Activated naive CD4-positive, alpha-beta T cell treated with Interleukin-2 at 50 U/mL for 16 hours (primary cell): ENCODE data around the gene MPV17L2.
A peak's percentile ranks its signal among the peaks of the same experiment; 100 is the strongest.

Experiments used
- DNase-seq: peaks from one replicate; pipeline ENCODE4 v3.0.0-alpha.2; 2020

The MPV17L2 gene

DNA sequence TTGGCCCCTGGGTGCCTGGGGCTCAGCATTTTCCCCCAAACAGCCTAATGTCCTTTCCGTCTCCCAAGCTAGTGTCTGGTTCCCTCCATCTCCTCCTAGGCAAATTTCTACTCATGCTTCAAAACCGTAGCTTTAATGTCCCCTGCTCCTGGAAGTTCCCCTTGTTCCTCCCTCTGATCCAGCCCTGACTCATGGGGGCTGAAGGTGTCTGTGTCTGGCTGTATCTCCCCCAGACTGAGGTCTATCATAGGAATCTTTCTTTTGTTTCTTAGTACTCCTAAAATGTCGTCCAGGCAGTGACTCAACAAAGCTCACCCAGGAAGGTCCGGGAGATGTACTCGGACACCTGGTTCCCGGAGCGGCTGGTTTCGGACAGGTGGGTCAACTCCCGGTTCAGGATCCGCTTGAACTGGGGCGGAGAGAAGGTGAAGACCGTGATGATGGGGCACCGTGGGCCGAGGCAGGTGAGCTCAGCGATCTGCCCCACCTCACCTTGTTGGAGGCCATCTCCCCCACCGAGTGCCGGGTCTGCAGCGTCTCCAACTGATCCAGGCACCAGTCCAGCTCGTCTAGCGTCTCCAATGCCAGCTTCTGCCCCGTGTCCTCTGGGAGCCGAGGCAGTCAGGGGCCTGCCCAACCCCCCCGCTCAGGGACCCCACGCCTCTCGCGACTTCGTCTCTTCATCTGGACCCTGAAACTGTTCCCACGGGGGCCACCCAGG, 27.1 kb downstream of the MPV17L2 start:
- no peak for DNase-seq

- no peak for DNase-seq
Observed at GRCh38 chr19:18220632-18221275, 27.7 kb downstream of the MPV17L2 start.

DNA sequence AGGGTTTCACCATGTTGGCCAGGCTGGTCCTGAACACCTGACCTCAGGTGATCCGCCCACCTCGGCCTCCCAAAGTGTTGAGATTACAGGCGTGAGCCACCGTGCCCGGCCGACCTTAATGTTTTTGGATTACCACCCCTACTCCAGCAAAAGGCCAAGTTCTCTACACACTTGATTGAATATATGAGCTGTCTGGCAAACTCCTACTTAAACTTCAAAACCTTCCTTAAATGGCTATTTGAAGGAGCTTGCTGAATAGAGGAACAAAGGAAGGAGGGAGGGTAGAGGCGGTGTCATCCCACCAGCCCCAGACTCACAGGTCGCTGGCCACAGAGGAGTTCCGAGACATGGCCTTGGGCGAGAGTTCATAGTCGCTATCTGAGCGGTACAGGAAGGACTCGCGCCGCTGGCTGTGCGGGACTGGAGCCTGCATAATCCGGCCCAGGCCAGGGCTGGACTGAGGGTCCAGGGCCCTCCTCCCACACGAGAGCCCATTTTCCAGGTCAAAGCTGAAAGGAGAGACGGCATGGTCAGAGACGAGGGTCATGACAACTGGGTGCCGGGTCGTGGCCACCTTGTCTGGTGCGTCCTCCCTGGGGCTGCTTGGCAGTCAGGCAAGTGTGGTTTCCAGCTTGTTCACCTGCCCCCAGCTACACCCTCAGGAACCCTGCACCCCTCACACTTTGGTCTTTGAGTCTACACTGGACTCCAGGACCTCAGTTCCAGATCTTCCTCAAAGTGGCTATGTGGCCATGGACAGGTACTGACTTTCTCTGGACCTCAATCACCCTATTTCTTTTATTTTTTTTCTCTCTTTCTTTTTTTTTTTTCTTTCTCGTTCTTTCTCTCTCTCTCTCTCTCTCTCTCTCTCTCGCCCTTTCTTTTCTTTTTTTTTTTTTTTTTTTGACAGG, 29.1 kb downstream of the MPV17L2 start:
- DNase-seq, result no peak

DNA sequence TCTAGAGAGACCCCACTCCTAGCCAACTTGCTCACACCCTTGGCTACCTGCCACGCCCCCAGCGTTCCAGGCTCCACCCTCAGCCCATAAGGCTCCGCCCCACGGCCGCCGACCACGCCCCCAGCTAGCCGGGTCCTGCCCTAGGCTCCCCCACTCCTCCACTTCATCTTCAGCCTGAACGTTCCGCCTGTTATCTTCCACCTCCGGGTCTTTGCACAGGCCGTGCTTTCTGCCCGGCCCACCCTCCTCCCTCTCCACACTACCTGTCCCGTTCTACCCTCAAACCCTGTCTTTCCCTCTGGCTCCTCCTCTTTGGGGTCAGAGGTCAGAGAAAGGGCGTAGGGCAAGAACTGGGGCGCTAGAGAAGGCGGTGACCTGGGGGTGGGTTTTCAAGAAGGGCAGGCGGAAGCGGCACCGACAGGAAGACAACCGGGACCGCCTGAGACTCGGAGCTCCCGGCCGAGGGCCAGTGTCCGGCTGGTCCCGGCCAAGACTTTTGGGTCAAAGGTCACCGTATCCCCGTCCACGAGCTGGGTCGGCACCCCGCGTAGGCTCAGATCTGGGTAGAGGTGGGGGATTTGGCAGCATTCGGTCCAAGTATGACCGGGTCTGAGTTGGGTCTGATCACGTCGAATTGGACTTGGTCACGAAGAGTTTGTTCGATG, 31.0 kb downstream of the MPV17L2 start:
- no peak for DNase-seq

DNA sequence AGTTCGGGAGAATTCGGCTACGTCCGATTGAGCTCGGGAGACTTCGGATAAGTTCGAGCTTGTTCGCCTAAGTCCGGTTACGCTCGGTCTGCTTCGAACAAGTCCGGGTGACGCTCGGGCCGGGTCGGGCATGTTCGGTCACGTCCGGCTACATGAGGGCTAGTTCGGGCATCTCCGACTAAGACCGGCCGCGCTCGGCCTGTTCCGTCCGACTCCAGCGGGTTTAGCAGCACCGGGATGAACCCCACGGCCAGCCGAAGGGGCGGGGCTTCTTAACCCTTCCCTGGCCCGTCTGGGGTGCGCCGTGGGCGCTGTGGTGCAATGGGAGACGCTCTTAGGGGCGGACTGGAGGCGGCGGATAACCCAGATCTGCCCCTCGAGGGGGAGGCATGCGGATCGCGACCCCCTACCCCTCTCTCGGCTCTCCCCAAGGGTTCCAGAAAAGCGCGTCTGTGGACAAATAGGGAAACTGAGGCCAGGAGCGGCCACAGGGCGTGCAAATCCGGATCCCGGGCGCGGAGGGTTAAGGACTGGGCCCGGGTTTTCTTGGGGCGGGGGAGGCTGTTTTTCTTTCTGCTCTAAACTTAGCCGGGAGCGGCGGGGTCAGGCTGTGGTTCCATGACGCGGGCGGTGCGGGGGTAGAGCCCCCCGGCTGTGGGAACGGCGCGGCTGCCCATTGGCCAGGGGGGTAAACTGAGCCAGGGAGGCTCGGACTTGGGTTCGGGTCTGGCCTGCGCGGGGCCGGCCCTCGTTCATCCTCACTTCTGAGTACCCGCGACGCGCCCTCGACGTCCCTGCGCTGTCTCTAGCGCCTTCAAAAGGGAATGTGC, 31.7 kb downstream of the MPV17L2 start:
- peak; percentile 88 for DNase-seq

DNA sequence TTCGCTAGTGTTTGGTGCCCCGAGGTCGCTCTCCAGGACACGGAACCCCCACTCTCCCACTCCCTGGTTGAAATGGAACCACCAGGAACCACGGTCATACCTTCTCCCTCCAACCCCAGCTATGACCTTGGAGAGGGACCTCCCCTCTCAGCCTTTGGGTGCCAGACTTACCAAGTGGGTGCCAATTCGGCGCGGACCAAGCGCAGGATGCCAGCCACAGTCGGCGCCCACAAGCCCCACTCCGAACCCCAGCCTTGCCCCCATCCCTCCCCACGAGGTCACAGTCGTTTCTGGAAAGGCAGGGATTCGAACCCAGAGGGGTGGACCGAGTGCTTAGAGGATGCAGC, 32.3 kb downstream of the MPV17L2 start:
- DNase-seq, result no peak

DNA sequence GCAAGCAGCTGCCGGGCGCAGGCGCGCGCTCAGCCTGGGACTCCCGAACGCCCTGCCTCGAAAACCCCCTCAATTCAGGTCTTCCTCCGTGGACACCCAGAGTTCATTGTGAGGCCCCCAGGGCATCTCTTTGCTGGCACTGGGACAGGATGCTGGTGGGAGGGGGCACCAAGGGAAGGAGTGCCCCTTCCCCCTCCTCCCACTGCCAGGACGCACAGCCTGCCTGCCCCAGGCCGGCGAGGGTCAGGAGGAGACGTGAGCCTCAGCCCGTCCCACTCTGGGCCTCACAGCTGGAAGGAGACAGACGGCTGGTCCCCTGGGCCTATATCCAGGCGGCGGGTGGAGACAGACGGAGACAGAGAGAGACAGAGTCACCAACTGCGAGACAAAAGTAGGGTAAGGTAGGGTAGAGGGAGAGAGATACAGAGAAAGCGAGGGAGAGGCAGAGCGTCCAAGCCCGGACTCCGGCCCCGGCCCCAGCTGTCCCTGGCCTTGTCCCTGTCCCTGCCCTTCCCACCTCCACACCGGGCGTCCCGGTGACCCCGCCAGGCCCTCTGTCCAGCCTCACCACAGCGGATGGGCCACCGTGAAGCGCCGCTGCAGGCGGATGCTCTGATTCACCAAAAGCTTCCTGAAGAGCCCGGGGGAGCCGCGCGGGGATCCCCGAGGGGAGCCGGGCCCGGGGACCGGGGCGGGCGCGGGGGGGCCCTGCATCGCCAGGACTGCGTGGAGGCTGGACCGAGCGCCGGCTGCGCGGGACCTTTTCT, 32.9 kb downstream of the MPV17L2 start, which contains the start of gene PDE4C:
TSS of gene PDE4C (minus strand) at position 737 of the 767 bp plus-strand sequence. CDS start at position 714, 23 bp downstream.
- no peak for DNase-seq

DNA sequence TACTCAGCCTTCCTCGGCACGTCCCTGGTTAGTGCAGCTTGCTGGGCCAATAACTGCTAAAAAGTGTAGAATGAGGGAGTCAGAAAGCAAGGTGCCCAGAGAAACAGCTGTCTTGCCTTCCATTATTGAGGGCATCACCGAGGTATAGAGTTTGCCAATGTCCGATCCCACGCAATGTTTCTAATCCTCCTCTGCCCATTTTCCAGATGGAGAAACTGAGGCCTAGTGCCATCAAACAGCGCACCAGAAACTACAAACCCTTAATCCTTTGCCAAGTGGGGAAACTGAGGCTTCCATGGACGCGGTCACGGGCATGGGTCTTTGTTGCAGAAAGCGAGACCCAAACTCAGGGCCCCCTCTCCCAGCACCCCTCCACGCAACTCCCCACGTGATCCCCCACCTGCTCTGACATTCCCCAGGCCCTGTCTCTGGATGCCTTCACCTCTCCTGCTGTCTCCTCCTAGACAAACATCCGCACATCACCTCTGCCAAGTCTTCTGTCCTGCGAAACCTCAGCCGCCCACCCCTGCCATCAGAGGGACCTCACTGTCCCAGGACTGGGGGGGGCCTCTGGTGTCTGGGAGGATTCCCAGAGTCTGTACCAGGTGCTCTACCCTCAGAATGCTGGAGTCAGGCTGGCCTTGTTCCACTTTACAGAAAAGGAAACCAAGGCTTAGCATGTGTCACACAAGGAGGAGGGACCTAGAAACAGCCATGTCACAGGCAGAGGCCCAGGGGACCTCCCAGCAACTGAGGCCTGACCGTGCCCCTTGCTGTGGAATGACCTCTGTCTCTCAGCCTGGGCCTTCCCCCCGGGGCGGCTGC, 34.1 kb downstream of the MPV17L2 start:
- DNase-seq, result no peak

- DNase-seq, result no peak
Observed at GRCh38 chr19:18227781-18228271, 34.8 kb downstream of the MPV17L2 start.

DNA sequence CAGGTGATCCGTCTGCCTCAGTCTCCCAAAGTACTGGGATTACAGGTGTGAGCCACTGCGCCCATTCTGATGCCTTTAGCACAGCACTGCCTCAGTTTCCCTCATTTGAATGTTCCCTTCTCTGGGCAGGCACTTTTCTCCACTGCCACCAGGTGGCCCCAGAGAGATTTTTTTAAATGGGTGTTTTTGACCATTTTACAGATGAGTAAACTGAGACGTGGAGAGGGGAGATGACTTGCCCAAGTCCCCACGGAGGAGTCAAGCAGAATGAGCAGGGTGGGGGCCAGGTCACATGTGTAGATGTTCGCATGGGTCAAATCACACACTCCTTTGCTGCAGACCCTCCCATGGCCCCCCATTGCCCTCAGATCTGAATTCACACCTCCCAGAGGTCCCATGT, 36.5 kb downstream of the MPV17L2 start:
- no peak for DNase-seq

DNA sequence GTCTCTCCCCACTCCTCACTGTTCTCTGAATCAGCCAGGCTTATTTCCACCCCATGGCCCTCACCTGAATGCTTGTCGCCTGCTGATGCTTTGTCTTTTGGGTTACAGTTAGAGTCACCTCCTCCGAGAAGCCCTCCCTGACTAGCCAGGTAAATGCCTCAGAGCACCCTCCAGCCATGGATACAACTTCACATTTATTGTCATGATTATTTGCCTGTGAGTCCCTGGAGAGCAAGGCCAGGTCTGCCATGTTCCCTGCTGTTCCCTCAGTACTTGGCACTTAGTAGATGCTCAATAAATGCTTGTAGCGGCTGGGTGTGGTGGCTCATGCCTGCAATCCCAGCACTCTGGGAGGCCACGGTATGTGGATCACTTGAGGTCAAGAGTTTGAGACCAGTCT, 36.9 kb downstream of the MPV17L2 start:
- DNase-seq, result no peak

GRCh38 chr19:18230941-18231734, 38.1 kb downstream of the MPV17L2 start:
- no peak for DNase-seq

DNA sequence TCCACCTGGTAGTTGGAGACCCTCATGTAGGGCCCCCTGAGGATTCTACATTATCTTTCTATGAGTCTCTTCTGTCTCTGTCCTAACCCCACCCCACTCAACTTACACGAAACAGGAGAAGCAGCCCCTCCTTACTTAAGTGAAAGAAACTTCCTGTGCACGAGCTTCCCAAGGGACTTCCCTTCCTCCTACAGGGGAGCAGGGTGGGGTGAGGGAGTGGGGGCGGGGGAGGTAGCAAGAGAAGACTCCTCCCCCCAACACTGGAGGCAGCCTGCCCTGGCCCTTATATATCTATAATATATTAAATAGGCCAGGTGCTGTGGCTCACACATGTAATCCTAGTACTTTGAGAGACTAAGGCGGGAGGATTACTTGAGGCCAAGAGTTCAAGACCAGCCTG, 38.8 kb downstream of the MPV17L2 start:
- DNase-seq, result no peak

- DNase-seq, result no peak
Observed at GRCh38 chr19:18232540-18233223, 39.7 kb downstream of the MPV17L2 start.

- peak; percentile 56 for DNase-seq
Observed at GRCh38 chr19:18233224-18233825, 40.3 kb downstream of the MPV17L2 start.

- no peak for DNase-seq
Observed at GRCh38 chr19:18234194-18234593, 41.2 kb downstream of the MPV17L2 start.

GRCh38 chr19:18239303-18239702, 46.3 kb downstream of the MPV17L2 start:
- no peak for DNase-seq

DNA sequence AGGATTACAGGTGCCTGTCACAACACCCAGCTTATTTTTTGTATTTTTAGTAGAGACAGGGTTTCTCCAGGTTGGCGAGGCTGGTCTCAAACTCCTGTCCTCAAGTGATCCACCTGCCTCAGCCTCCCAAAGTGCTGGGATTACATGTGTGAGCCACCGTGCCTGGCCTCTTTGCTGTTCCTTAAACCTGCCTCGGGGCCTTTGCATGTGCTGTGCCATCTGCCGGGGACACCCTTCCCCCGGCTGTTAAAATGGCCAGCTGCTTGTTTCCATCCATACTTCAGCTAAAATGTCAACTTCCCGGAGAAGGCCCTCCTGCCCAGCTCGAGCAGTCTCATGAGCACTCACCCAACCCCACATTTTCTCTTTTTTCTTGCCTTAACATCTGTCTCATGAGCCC, 52.3 kb downstream of the MPV17L2 start:
- no peak for DNase-seq
